OCI-LY7 (cell line): ENCODE results near the gene SSB.

Experiments
- EZH2phosphoT487 ChIP-seq: fragments of 200-600 bp; sonication (generic); IDR thresholded peaks from 2 replicates; pipeline ENCODE4 v1.6.1; 2018; ENCODE audit warnings: low read depth, borderline replicate concordance, mild to moderate bottlenecking, mixed run types, antibody characterized with exemption, low read length, moderate library complexity, mixed read lengths
- TF ChIP-seq, protein P1 (sequence below): fragments of 200-600 bp; sonication (generic); conservative IDR thresholded peaks from 2 replicates; pipeline ENCODE4 v1.5.1; 2014; ENCODE audit warnings: mild to moderate bottlenecking, antibody characterized with exemption, low read length, moderate library complexity, mixed read lengths

DNA sequence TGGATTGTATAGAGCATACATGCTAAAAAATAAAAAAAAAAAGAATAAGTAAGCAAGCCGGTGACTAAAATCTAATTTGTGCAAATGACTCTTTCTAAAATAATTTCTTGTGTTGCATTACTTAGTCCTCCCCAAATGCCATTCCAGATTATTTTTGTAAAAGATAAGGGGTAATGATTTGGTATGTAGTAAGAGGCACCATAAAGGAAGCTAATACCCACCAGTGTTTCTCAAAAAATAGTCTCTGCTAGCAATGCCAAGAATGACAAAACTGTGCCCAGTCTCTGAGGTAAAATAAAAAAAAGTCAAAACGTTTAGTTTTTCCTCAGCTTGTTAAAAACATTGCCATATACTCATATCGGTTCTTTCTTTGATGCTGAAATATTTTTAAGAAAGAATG is 23.4 kb downstream of the SSB start:
- TF ChIP-seq, protein P1, sequence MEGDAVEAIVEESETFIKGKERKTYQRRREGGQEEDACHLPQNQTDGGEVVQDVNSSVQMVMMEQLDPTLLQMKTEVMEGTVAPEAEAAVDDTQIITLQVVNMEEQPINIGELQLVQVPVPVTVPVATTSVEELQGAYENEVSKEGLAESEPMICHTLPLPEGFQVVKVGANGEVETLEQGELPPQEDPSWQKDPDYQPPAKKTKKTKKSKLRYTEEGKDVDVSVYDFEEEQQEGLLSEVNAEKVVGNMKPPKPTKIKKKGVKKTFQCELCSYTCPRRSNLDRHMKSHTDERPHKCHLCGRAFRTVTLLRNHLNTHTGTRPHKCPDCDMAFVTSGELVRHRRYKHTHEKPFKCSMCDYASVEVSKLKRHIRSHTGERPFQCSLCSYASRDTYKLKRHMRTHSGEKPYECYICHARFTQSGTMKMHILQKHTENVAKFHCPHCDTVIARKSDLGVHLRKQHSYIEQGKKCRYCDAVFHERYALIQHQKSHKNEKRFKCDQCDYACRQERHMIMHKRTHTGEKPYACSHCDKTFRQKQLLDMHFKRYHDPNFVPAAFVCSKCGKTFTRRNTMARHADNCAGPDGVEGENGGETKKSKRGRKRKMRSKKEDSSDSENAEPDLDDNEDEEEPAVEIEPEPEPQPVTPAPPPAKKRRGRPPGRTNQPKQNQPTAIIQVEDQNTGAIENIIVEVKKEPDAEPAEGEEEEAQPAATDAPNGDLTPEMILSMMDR, result no peak
- TF ChIP-seq EZH2phosphoT487, result no peak
